H1 (cell line): ENCODE data around the gene OPCML. TPM values are rescaled to one million over a fixed set of nuclear protein-coding genes. Genes with fewer than 3 reads are reported as not detected.

ENCODE experiments used
- CTBP2 ChIP-seq: IDR thresholded peaks from 2 replicates; pipeline ENCODE4 v1.7.0; 2011; ENCODE audit warnings: borderline replicate concordance, mild to moderate bottlenecking, moderate library complexity, mixed read lengths, low read length; ENCODE audit not compliant: insufficient read depth, insufficient read length
- MAFK ChIP-seq: IDR thresholded peaks from 2 replicates; pipeline ENCODE4 v1.6.1; 2012; ENCODE audit warnings: low read depth, mild to moderate bottlenecking, improper control_type of control experiment, low read length
- NANOG ChIP-seq: IDR thresholded peaks from 2 replicates; pipeline ENCODE4 v1.6.1; 2011; ENCODE audit warnings: low read length, low read depth, mild to moderate bottlenecking, inconsistent platforms; ENCODE audit not compliant: insufficient read depth, poor library complexity, severe bottlenecking
- SIX5 ChIP-seq: IDR thresholded peaks from 2 replicates; pipeline ENCODE4 v1.6.1; 2011; ENCODE audit warnings: mild to moderate bottlenecking, low read depth, low read length
- SUZ12 ChIP-seq: fragments of 200-600 bp; sonication (generic); IDR thresholded peaks from 2 replicates; pipeline ENCODE4 v1.6.1; 2012; ENCODE audit warnings: mild to moderate bottlenecking, inconsistent platforms, low read length, moderate library complexity, mixed read lengths
- polyA plus RNA-seq, 7 experiments: library from polyadenylated mRNA; depleted of rRNA in 3 of 7; stranded (reverse) in 5 of 7; unstranded in 2 of 7; fragments of >200 nt in 5 of 7; fragments of 200-250 nt in 2 of 7; gene quantifications; 1 replicate in 5 of 7; 2 replicates in 1 of 7; 4 replicates in 1 of 7; pipeline versions ENCODE4 v1.2.1 to v1.2.3, GENCODE V29; 2011 to 2013; ENCODE audit warnings: missing spikeins in 2 of 7, mixed read lengths in 2 of 7
- total RNA-seq: library from RNA; stranded (reverse); fragmentation: NEBNext Ultra II Directional; extraction: Animal tissue kit (Norgen Biotek cat#: 25700); gene quantifications from 2 replicates; pipeline ENCODE4 v1.2.1, GENCODE V29; 2021
- TF ChIP-seq, protein P1 (sequence below): IDR thresholded peaks from 2 replicates; pipeline ENCODE4 v1.6.1; 2012; ENCODE audit warnings: inconsistent platforms

The OPCML gene
- total and polyA plus RNA-seq, 2 of the 8 experiments (the other 6 are each of a cell fraction or from before 2014, with no cell fraction given): 2.3 to 3.1 TPM

GRCh38 chr11:132655187-132655855 lies 877.0 kb downstream of the OPCML start (continued):
- TF ChIP-seq, protein P1, sequence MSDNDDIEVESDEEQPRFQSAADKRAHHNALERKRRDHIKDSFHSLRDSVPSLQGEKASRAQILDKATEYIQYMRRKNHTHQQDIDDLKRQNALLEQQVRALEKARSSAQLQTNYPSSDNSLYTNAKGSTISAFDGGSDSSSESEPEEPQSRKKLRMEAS: no peak
- TF ChIP-seq MAFK (no peak), SIX5 (no peak), CTBP2 (no peak), SUZ12 (no peak), NANOG (no peak)
